WTC11 (cell line): Measurements from ENCODE around the gene ATP1A4.

ENCODE experiments used
- JUN ChIP-seq: sonication (generic); formaldehyde crosslinking; IDR thresholded peaks from 2 replicates; pipeline ENCODE4 v1.8.0; 2023; ENCODE audit warnings: mild to moderate bottlenecking, missing genetic modification reagents
- KAT7 ChIP-seq: sonication (generic); formaldehyde crosslinking; IDR thresholded peaks from 2 replicates; pipeline ENCODE4 v1.8.1; 2023; ENCODE audit warnings: missing genetic modification reagents, mild to moderate bottlenecking, borderline replicate concordance
- MYBL2 ChIP-seq: sonication (generic); formaldehyde crosslinking; IDR thresholded peaks from 2 replicates; pipeline ENCODE4 v1.8.1; 2023; ENCODE audit warnings: mild to moderate bottlenecking, moderate library complexity, missing genetic modification reagents
- NFYB ChIP-seq: sonication (generic); formaldehyde crosslinking; conservative IDR thresholded peaks from 2 replicates; pipeline ENCODE4 v1.8.0; 2022; ENCODE audit warnings: low read depth, missing genetic modification reagents
- SMAD4 ChIP-seq: sonication (generic); formaldehyde crosslinking; IDR thresholded peaks from 2 replicates; pipeline ENCODE4 v1.8.0; 2022; ENCODE audit warnings: mild to moderate bottlenecking, missing genetic modification reagents
- TEAD4 ChIP-seq: sonication (generic); formaldehyde crosslinking; IDR thresholded peaks from 2 replicates; pipeline ENCODE4 v1.8.0; 2022; ENCODE audit warnings: mild to moderate bottlenecking, missing genetic modification reagents
- ZBTB21 ChIP-seq: sonication (generic); formaldehyde crosslinking; IDR thresholded peaks from 2 replicates; pipeline ENCODE4 v1.8.1; 2023; ENCODE audit warnings: mild to moderate bottlenecking, missing genetic modification reagents, borderline replicate concordance
- ZNF121 ChIP-seq: sonication (generic); formaldehyde crosslinking; IDR thresholded peaks from 2 replicates; pipeline ENCODE4 v1.8.0; 2023; ENCODE audit warnings: missing genetic modification reagents
- TF ChIP-seq, protein P1 (sequence below): fragments of 200-600 bp; IDR thresholded peaks from 2 replicates; pipeline ENCODE4 v1.8.0; 2022; ENCODE audit warnings: antibody characterized with exemption
- TF ChIP-seq, protein P2 (sequence below): sonication (generic); formaldehyde crosslinking; IDR thresholded peaks from 2 replicates; pipeline ENCODE4 v1.8.1; 2023; ENCODE audit warnings: mild to moderate bottlenecking, missing genetic modification reagents, moderate library complexity
- TF ChIP-seq, protein P3 (sequence below): sonication (generic); formaldehyde crosslinking; conservative IDR thresholded peaks from 2 replicates; pipeline ENCODE4 v1.8.1; 2022; ENCODE audit warnings: mild to moderate bottlenecking, missing genetic modification reagents
- TF ChIP-seq, protein P4 (sequence below): sonication (generic); formaldehyde crosslinking; IDR thresholded peaks from 2 replicates; pipeline ENCODE4 v1.8.0; 2022; ENCODE audit warnings: mild to moderate bottlenecking, missing genetic modification reagents
- TF ChIP-seq, protein P5 (sequence below): sonication (generic); formaldehyde crosslinking; IDR thresholded peaks from 2 replicates; pipeline ENCODE4 v1.8.1; 2023; ENCODE audit warnings: mild to moderate bottlenecking, moderate library complexity, missing genetic modification reagents

DNA sequence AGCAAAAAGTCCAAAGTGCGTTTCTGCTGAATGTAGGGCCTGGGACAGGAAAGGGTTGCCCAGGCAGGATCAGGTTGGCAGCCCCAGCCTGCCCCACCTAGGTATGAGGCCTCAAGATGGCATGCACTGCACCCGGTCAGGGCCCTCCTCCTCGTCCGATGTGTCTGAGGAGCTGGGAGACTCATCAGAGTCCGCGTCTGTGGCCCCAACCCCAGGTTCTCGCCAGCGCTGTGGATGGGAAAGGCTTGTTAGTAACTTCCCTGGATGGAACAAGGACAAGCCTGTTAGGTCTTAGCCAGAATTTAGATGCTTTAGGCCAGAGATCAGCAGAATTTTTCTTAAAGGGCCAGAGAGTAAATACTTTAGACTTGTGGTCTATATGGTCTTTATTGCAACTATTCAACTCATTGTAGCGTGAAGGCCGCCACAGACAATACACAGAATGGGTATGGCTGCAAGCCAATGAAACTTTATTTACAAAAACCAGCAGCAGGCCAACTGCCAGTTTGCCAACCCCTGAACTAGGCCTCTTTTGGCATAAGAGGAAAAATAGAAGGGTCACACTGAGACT, 66.2 kb downstream of the ATP1A4 start:
- TF ChIP-seq, protein P1, sequence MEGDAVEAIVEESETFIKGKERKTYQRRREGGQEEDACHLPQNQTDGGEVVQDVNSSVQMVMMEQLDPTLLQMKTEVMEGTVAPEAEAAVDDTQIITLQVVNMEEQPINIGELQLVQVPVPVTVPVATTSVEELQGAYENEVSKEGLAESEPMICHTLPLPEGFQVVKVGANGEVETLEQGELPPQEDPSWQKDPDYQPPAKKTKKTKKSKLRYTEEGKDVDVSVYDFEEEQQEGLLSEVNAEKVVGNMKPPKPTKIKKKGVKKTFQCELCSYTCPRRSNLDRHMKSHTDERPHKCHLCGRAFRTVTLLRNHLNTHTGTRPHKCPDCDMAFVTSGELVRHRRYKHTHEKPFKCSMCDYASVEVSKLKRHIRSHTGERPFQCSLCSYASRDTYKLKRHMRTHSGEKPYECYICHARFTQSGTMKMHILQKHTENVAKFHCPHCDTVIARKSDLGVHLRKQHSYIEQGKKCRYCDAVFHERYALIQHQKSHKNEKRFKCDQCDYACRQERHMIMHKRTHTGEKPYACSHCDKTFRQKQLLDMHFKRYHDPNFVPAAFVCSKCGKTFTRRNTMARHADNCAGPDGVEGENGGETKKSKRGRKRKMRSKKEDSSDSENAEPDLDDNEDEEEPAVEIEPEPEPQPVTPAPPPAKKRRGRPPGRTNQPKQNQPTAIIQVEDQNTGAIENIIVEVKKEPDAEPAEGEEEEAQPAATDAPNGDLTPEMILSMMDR, result no peak
- TF ChIP-seq ZBTB21 (CRISPR knock-in tag) (no peak), JUN (CRISPR knock-in tag) (no peak), MYBL2 (CRISPR knock-in tag) (no peak), KAT7 (no peak), SMAD4 (no peak), ZNF121 (no peak), NFYB (CRISPR knock-in tag) (no peak), TEAD4 (CRISPR knock-in tag) (no peak)
- TF ChIP-seq, protein P2, sequence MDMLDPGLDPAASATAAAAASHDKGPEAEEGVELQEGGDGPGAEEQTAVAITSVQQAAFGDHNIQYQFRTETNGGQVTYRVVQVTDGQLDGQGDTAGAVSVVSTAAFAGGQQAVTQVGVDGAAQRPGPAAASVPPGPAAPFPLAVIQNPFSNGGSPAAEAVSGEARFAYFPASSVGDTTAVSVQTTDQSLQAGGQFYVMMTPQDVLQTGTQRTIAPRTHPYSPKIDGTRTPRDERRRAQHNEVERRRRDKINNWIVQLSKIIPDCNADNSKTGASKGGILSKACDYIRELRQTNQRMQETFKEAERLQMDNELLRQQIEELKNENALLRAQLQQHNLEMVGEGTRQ (CRISPR knock-in tag), result no peak
- TF ChIP-seq, protein P3, sequence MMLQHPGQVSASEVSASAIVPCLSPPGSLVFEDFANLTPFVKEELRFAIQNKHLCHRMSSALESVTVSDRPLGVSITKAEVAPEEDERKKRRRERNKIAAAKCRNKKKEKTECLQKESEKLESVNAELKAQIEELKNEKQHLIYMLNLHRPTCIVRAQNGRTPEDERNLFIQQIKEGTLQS, result no peak
- TF ChIP-seq, protein P4, sequence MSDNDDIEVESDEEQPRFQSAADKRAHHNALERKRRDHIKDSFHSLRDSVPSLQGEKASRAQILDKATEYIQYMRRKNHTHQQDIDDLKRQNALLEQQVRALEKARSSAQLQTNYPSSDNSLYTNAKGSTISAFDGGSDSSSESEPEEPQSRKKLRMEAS, result no peak
- TF ChIP-seq, protein P5, sequence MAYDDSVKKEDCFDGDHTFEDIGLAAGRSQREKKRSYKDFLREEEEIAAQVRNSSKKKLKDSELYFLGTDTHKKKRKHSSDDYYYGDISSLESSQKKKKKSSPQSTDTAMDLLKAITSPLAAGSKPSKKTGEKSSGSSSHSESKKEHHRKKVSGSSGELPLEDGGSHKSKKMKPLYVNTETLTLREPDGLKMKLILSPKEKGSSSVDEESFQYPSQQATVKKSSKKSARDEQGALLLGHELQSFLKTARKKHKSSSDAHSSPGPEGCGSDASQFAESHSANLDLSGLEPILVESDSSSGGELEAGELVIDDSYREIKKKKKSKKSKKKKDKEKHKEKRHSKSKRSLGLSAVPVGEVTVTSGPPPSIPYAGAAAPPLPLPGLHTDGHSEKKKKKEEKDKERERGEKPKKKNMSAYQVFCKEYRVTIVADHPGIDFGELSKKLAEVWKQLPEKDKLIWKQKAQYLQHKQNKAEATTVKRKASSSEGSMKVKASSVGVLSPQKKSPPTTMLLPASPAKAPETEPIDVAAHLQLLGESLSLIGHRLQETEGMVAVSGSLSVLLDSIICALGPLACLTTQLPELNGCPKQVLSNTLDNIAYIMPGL (CRISPR knock-in tag), result no peak
